Measurements from ENCODE around the gene NPIPB2. TPM values are rescaled to one million over a fixed set of nuclear protein-coding genes. Genes with fewer than 3 reads are reported as not detected.

The NPIPB2 gene
- total RNA-seq, 6 experiments from 2014 or later = 2.1 to 10.2 (median 4.2) TPM

DNA sequence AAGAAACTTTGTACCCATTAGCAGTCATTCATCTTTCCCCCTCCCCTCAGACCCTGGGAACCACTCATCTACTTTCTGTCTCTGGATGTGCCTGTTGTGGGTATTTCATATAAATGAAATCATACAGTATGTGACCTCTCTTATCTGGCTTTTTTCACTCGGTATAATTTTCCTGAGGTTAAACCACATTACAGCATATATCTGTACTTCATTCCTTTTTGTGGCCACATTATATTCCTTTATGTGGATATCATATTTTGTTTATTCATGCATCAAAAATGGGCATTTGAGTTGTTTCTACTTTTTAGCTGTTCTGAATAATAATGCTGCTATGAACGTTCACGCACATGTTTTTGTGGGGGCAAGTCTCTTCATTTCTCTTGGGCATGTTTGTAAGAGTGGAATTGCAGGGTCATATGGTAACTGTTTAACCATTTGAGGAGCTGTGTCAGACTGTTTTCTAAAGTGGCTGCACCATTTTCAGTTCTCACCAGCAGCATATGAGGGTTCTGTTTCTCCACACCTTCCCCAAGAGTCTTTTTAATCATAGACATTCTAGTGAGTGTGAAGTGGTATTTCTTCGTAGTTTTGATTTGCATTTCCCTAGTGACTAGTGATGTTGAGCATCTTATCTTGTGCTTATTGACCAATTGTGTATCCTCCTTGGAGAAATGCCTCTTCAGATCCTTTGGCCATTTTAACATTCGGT lies 38.4 kb upstream of the NPIPB2 start:
- peaks cover 0 to 11% (median 3%) of the 10 kb centered on the region in 4 donors for H3K4me1 ChIP-seq
- intact Hi-C loops (cut with DNase I) = no loop called here
- no peaks in the 10 kb centered on the region for H3K36me3 ChIP-seq
- ATAC-seq (no peak), DNase-seq (no peak)
- no peak for TF ChIP-seq POLR2A (IDR thresholded peaks at IDR 0.05)
- TF ChIP-seq, protein P1, sequence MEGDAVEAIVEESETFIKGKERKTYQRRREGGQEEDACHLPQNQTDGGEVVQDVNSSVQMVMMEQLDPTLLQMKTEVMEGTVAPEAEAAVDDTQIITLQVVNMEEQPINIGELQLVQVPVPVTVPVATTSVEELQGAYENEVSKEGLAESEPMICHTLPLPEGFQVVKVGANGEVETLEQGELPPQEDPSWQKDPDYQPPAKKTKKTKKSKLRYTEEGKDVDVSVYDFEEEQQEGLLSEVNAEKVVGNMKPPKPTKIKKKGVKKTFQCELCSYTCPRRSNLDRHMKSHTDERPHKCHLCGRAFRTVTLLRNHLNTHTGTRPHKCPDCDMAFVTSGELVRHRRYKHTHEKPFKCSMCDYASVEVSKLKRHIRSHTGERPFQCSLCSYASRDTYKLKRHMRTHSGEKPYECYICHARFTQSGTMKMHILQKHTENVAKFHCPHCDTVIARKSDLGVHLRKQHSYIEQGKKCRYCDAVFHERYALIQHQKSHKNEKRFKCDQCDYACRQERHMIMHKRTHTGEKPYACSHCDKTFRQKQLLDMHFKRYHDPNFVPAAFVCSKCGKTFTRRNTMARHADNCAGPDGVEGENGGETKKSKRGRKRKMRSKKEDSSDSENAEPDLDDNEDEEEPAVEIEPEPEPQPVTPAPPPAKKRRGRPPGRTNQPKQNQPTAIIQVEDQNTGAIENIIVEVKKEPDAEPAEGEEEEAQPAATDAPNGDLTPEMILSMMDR (IDR thresholded peaks at IDR 0.05) = no peak
- WGBS (ENCODE audit: insufficient coverage, low coverage, low lambda C conversion rate, missing lambda C conversion rate) = 76% methylated on average over 5 of the region's 5 CpGs
- no peak overlapping the region for H3K4me3 ChIP-seq
- no peaks in the 10 kb centered on the region for H3K9me3 ChIP-seq
- no peaks in the 10 kb centered on the region for H3K27me3 ChIP-seq
- H3K27ac ChIP-seq = no peak overlapping the region

GRCh38 chr16:11979013-11979672 lies 37.3 kb upstream of the NPIPB2 start:
- no peaks in the 10 kb centered on the region for H3K27me3 ChIP-seq
- intact Hi-C loops (cut with DNase I) = loop anchor here (10.0 kb wide), 1 partner anchor 86 kb away; no protein-coding TSS in a partner anchor
- no peak for ATAC-seq

GRCh38 chr16:11978080-11978479 lies 36.2 kb upstream of the NPIPB2 start:
- TF ChIP-seq, protein P1 (IDR thresholded peaks at IDR 0.05) = no peak
- no peak for TF ChIP-seq POLR2A (IDR thresholded peaks at IDR 0.05)
- ATAC-seq = no peak
- H3K27me3 ChIP-seq = no peaks in the 10 kb centered on the region
- H3K4me1 ChIP-seq = peaks cover 0 to 11% (median 3%) of the 10 kb centered on the region in 4 donors
- no peak overlapping the region for H3K27ac ChIP-seq
- WGBS (ENCODE audit: insufficient coverage, low coverage, low lambda C conversion rate, missing lambda C conversion rate) = 79% methylated on average over 1 of the region's 2 CpGs
- DNase-seq = no peak
- H3K36me3 ChIP-seq = no peaks in the 10 kb centered on the region
- no peaks in the 10 kb centered on the region for H3K9me3 ChIP-seq
- H3K4me3 ChIP-seq = no peak overlapping the region
- intact Hi-C loops (cut with DNase I) = loop anchor here (10.0 kb wide), 1 partner anchor 87 kb away; no protein-coding TSS in a partner anchor

More at GRCh38 chr16:11979013-11979672, 37.3 kb upstream of the NPIPB2 start:
- H3K36me3 ChIP-seq = no peaks in the 10 kb centered on the region
- no peak for TF ChIP-seq POLR2A (IDR thresholded peaks at IDR 0.05)
- TF ChIP-seq, protein P1 (IDR thresholded peaks at IDR 0.05) = no peak
- 80% methylated on average over 8 of the region's 9 CpGs for WGBS (ENCODE audit: insufficient coverage, low coverage, low lambda C conversion rate, missing lambda C conversion rate)
- no peak for DNase-seq
- H3K27ac ChIP-seq = no peak overlapping the region
- peaks cover 0 to 11% (median 3%) of the 10 kb centered on the region in 4 donors for H3K4me1 ChIP-seq
- no peaks in the 10 kb centered on the region for H3K9me3 ChIP-seq
- no peak overlapping the region for H3K4me3 ChIP-seq

GRCh38 chr16:11977376-11978041 lies 35.7 kb upstream of the NPIPB2 start:
- peaks cover 0 to 11% (median 3%) of the 10 kb centered on the region in 4 donors for H3K4me1 ChIP-seq
- TF ChIP-seq, protein P1 (IDR thresholded peaks at IDR 0.05) = no peak
- TF ChIP-seq POLR2A (IDR thresholded peaks at IDR 0.05) = no peak
- peak overlapping the region; percentile 72 to 91 (median 74) for H3K4me3 ChIP-seq
- H3K9me3 ChIP-seq = no peaks in the 10 kb centered on the region
- intact Hi-C loops (cut with DNase I) = loop anchor here (10.0 kb wide), 1 partner anchor 87 kb away; no protein-coding TSS in a partner anchor
- no peaks in the 10 kb centered on the region for H3K27me3 ChIP-seq
- H3K36me3 ChIP-seq = no peaks in the 10 kb centered on the region
- DNase-seq = no peak
- peak in 1 of 4 donors; percentile 10 for ATAC-seq
- no peak overlapping the region for H3K27ac ChIP-seq
- 41% methylated on average over 12 of the region's 12 CpGs for WGBS (ENCODE audit: insufficient coverage, low coverage, low lambda C conversion rate, missing lambda C conversion rate)

Data from right lobe of liver (tissue), 6 donors.